ENCODE results near the gene HHAT. TPM values are rescaled to one million over a fixed set of nuclear protein-coding genes. Genes with fewer than 3 reads are reported as not detected.

Gene HHAT
- polyA plus RNA-seq, 2 of the 4 experiments (the other 2 are of a cell fraction): 3.8 to 4.5 TPM

GRCh38 chr1:210315529-210315928 is 13.2 kb upstream of the HHAT start:
- POLR2A ChIA-PET: no interaction called here
- CTCF ChIA-PET: no interaction called here
- no peak for ATAC-seq

DNA sequence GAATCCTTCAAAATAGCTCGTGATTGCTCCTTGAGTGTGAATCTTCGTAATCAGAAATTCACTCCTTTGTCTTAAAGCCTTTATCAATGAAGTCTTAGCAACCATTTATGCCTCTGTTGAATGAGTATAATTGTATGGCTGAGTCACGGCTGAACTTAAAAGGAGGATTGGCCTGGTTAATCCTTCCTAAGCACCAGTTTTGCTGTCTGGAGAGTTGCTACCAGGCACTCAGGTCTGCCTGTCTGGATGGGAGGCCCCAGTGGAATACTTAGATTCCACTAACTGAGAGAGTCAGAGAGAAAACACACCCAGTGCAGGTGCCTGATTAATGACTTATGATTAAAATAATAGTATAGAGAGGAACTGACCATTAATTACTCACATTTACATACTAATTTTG is 7.6 kb upstream of the HHAT start:
- Histone ChIP-seq H3K9me3 (no peaks in the 10 kb centered on the region; the same call in 2 of the 3 replicates), H3K27ac (no peak overlapping the region), H3K4me3 (no peak overlapping the region), H3K4me1 (no peaks in the 10 kb centered on the region), H3K4me2 (no peak overlapping the region)
- DNase-seq (ENCODE audit: low read depth in 1 of 2, low spot score in 1 of 2): no peak
- ATAC-seq: no peak
- no peak for FAIRE-seq
- POLR2A ChIA-PET: no interaction called here
- TF ChIP-seq PHF8 (IDR thresholded peaks at IDR 0.05; ENCODE audit: borderline replicate concordance, low read depth) (no peak), POLR2A (IDR thresholded peaks at IDR 0.05; ENCODE audit: low read length) (no peak), CEBPB (IDR thresholded peaks at IDR 0.05) (no peak), RAD21 (conservative IDR thresholded peaks at IDR 0.05 in 1 of 2, IDR thresholded peaks at IDR 0.05 in 1 of 2) (no peak), NFE2L2 (conservative IDR thresholded peaks at IDR 0.05; ENCODE audit: low read length) (no peak), RARB (CRISPR knock-in tag; IDR thresholded peaks at IDR 0.05) (no peak), RFX5 (IDR thresholded peaks at IDR 0.05) (no peak)
- TF ChIP-seq, protein P1, sequence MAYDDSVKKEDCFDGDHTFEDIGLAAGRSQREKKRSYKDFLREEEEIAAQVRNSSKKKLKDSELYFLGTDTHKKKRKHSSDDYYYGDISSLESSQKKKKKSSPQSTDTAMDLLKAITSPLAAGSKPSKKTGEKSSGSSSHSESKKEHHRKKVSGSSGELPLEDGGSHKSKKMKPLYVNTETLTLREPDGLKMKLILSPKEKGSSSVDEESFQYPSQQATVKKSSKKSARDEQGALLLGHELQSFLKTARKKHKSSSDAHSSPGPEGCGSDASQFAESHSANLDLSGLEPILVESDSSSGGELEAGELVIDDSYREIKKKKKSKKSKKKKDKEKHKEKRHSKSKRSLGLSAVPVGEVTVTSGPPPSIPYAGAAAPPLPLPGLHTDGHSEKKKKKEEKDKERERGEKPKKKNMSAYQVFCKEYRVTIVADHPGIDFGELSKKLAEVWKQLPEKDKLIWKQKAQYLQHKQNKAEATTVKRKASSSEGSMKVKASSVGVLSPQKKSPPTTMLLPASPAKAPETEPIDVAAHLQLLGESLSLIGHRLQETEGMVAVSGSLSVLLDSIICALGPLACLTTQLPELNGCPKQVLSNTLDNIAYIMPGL (CRISPR knock-in tag; IDR thresholded peaks at IDR 0.05; ENCODE audit: borderline replicate concordance): no peak
- CTCF ChIA-PET: interaction anchor here (1.1 to 1.4 kb wide), 2 partner anchors 10 to 12 kb away, joined by 3 to 8 read pairs; no protein-coding TSS in a partner anchor
- WGBS (ENCODE audit: missing lambda C conversion rate): 63% methylated on average over 3 of the region's 3 CpGs

More at GRCh38 chr1:210315529-210315928, 13.2 kb upstream of the HHAT start:
- Histone ChIP-seq H3K4me3 (no peak overlapping the region), H3K27ac (no peak overlapping the region), H3K9me3 (no peaks in the 10 kb centered on the region), H3K4me2 (no peak overlapping the region), H3K4me1 (0 out of 3 replicates have a peak, but pooled peaks cover 3% of the 10 kb centered on the region)
- WGBS (ENCODE audit: missing lambda C conversion rate): 83% methylated on average over 6 of the region's 6 CpGs
- no peak for TF ChIP-seq HES2 (IDR thresholded peaks at IDR 0.05)
- no peak for TF ChIP-seq JUNB (IDR thresholded peaks at IDR 0.05)
- TF ChIP-seq JUN (IDR thresholded peaks at IDR 0.05): no peak
- TF ChIP-seq NFE2L2 (conservative IDR thresholded peaks at IDR 0.05; ENCODE audit: low read length): no peak
- TF ChIP-seq HDAC2 (IDR thresholded peaks at IDR 0.05): no peak
- no peak for TF ChIP-seq EP300 (IDR thresholded peaks at IDR 0.05)
- TF ChIP-seq HOXB13 (CRISPR knock-in tag; IDR thresholded peaks at IDR 0.05; ENCODE audit: low read depth): no peak
- TF ChIP-seq HEYL (CRISPR knock-in tag; IDR thresholded peaks at IDR 0.05): no peak
- TF ChIP-seq FOXS1 (CRISPR knock-in tag; IDR thresholded peaks at IDR 0.05): no peak
- no peak for TF ChIP-seq RARB (CRISPR knock-in tag; IDR thresholded peaks at IDR 0.05)
- TF ChIP-seq RAD21 (conservative IDR thresholded peaks at IDR 0.05 in 1 of 2, IDR thresholded peaks at IDR 0.05 in 1 of 2): no peak
- no peak for TF ChIP-seq HOXA7 (CRISPR knock-in tag; IDR thresholded peaks at IDR 0.05)
- TF ChIP-seq CTCF (IDR thresholded peaks at IDR 0.05): no peak
- no peak for TF ChIP-seq ZNF302 (CRISPR knock-in tag; IDR thresholded peaks at IDR 0.05)
- FAIRE-seq (no peak), DNase-seq (ENCODE audit: low read depth in 1 of 2, low spot score in 1 of 2) (no peak)

DNA sequence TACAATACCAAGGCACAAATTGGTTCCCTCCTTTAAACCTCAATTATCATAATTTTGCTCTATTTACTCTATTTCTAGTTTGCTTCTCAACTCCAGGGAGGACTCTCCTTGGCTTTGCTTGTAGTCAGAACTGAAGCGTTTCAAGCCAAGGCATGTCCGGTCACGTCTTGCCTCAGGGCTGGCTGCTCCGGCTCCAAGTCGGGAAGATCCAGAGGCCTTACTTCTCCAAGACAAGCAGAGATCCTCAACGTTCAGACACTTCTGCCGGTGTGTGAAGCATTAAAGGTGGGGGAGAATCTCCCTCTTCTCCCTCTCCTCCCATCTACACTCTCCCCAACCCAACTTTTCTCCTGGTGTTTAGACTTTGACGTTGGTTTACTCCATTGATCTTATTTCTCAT is 7.2 kb upstream of the HHAT start:
- no peak overlapping the region for H3K4me2 ChIP-seq
- no peaks in the 10 kb centered on the region for H3K4me1 ChIP-seq
- no peak for TF ChIP-seq CBX2 (IDR thresholded peaks at IDR 0.05; ENCODE audit: borderline replicate concordance, low read depth)
- ChIA-PET POLR2A (no interaction called here), CTCF (no interaction called here)
- DNase-seq (ENCODE audit: low read depth in 1 of 2, low spot score in 1 of 2): no peak
- no peak for FAIRE-seq
- WGBS (ENCODE audit: missing lambda C conversion rate): 71% methylated on average over 8 of the region's 8 CpGs
- H3K27ac ChIP-seq: no peak overlapping the region
- ATAC-seq: no peak
- H3K4me3 ChIP-seq: no peak overlapping the region
- H3K9me3 ChIP-seq: no peaks in the 10 kb centered on the region; the same call in 2 of the 3 replicates
